Coronary artery (tissue), 2 donors: ENCODE results near the gene KRTAP19-2.

Experiments
- DNase-seq: peaks from one replicate; pipeline ENCODE4 v3.0.0-alpha.2; 2017; ENCODE audit warnings: low spot score
- H3K27ac ChIP-seq, 2 donors: fragments of 200-600 bp; sonication (generic); one replicate each; pipeline ENCODE4 v1.5.1; 2016 to 2019
- H3K4me3 ChIP-seq: fragments of 200-600 bp; sonication (generic); 2 replicates; pipeline ENCODE4 v1.5.1; 2016; ENCODE audit warnings: mild to moderate bottlenecking, moderate library complexity
- CTCF ChIP-seq: fragments of 200-600 bp; sonication (generic); IDR thresholded peaks from one replicate; pipeline ENCODE4 v1.5.1; 2019; ENCODE audit warnings: antibody characterized with exemption

KRTAP19-2 gene

GRCh38 chr21:30448514-30448913 lies 38.7 kb downstream of the KRTAP19-2 start:
- TF ChIP-seq CTCF = no peak
- DNase-seq = no peak
- Histone ChIP-seq H3K4me3 (no peak overlapping the region), H3K27ac (no peak overlapping the region)

GRCh38 chr21:30447056-30447455 lies 40.2 kb downstream of the KRTAP19-2 start:
- no peak for TF ChIP-seq CTCF
- no peak for DNase-seq
- no peak overlapping the region for H3K4me3 ChIP-seq
- H3K27ac ChIP-seq = no peak overlapping the region

- TF ChIP-seq CTCF = no peak
- DNase-seq = no peak
Measured at GRCh38 chr21:30444204-30444603, 43.0 kb downstream of the KRTAP19-2 start.

GRCh38 chr21:30443226-30443625 lies 44.0 kb downstream of the KRTAP19-2 start:
- Histone ChIP-seq H3K4me3 (no peak overlapping the region), H3K27ac (no peak overlapping the region)
- no peak for TF ChIP-seq CTCF
- no peak for DNase-seq

More at GRCh38 chr21:30444204-30444603, 43.0 kb downstream of the KRTAP19-2 start:
- no peak overlapping the region for H3K4me3 ChIP-seq
- no peak overlapping the region for H3K27ac ChIP-seq

- Histone ChIP-seq H3K27ac (no peak within 1 kb of the TSS), H3K4me3 (no peak within 1 kb of the TSS)
- TF ChIP-seq CTCF = no peak
- no peak for DNase-seq
Measured at GRCh38 chr21:30439975-30440374, 47.3 kb downstream of the KRTAP19-2 start, which contains the start of gene KRTAP15-1. KRTAP15-1 (plus strand) TSS chr21:30440275; CDS start chr21:30440328, 53 bp downstream.
